ENCODE results near the gene ZMIZ1. TPM values are rescaled to one million over a fixed set of nuclear protein-coding genes. Genes with fewer than 3 reads are reported as not detected.
A peak's percentile ranks its signal among the peaks of the same experiment; 100 is the strongest.

The ZMIZ1 gene
- total RNA-seq, 1 experiment from 2014 or later, result 27.5 TPM

- DNase-seq (ENCODE audit: low spot score), result no peak
Observed at GRCh38 chr10:79096514-79096913, 27.7 kb downstream of the ZMIZ1 start.

- no peak for DNase-seq (ENCODE audit: low spot score)
Observed at GRCh38 chr10:79097021-79097872, 28.5 kb downstream of the ZMIZ1 start.

- DNase-seq (ENCODE audit: low spot score), result no peak
Observed at GRCh38 chr10:79098061-79098460, 29.3 kb downstream of the ZMIZ1 start.

GRCh38 chr10:79098596-79099015 lies 29.8 kb downstream of the ZMIZ1 start:
- no peak for DNase-seq (ENCODE audit: low spot score)

DNA sequence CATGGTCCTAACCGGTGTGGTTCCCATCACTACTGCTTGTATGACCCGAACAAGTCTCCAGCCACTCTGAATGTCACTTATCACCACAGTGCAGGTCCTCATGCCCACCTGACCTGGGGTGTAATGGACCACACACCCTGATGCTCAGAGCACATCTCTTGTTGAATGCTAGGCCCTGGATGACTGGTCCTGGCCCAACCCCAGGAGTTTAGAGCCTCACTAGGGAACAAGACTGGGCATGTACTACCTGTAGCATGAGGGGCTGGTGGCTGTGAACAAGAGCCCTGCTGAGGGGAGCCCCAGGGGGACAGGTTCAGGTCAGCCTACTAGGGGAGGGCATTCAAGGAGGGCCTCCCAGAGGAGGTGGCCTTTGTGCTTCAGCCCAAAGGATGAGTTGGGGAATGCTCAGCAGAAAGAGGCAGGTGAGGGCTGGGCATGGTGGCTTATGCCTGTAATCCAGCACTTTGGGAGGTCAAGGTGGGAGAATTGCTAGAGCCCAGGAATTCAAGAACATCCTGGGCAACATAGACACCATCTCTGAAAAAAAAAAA lies 31.2 kb downstream of the ZMIZ1 start:
- DNase-seq (ENCODE audit: low spot score), result no peak

- DNase-seq (ENCODE audit: low spot score), result no peak
Observed at GRCh38 chr10:79100771-79101170, 32.0 kb downstream of the ZMIZ1 start.

DNA sequence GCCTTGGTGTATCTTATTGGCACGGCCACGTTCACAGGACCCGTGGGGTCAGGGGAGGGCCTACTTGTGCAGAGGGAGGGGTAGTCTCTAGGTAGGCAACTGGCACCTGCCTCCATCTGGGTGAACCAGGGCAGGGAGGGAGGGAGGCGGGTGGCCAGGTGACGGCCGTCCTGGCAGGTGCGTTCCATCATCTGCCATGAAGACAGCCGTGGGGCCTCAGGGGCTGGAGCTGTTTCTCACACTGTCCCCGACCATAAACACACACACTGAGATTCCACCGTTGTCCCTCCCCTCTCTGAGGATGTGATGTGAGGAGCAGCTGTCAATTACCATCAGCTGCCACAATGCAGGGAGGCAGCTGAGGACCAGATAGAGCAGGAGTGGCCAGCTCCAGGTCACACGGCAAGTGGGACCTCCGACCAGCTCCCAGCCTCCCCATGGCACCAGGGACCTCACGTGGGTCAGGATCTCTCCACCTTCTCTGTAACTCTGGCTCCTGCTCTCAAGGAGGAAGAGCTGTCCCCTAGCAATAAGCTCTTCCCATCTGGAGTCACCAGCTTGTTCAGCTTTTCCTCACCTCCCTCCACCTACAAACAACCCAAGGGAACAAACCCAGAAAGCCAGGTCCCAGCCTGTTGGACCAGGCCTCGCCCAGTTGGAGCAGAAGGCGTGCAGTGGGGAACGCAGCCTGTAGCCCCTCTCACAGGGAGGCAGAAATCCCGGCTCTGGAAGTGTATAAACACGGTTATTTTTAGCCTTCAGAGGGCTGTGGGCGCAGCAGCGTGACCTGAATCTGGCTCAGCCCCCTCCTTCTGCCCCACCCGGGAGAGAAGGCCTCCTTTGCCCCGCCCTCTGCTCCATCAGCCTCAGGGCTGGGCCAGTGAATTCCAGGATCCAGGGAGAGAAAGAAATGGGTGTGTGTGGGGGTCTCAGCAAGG lies 33.1 kb downstream of the ZMIZ1 start:
- peak; percentile 36 for DNase-seq (ENCODE audit: low spot score)

- DNase-seq (ENCODE audit: low spot score), result no peak
Observed at GRCh38 chr10:79102498-79102874, 33.7 kb downstream of the ZMIZ1 start.

- DNase-seq (ENCODE audit: low spot score), result no peak
Observed at GRCh38 chr10:79103129-79103528, 34.4 kb downstream of the ZMIZ1 start.

DNA sequence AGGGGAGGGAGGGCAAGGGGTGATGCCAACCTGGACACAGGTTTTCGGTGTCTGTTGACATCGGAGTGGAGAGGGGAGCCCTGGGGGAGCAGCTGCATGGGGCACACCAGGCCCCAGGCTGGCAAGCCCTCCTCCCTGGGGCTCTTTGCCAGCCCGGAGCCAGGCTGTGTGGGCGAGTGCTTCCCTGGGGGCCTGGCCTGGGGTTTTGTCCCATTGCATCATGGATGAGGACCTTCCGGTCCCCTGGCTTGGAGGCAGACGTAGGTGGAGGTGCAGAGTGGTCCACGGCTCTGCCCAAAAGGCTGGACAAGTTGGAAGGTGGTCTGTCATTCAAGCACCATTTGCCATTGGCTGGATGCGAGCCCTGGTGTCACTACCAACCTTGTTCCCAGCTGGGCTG lies 34.8 kb downstream of the ZMIZ1 start:
- DNase-seq (ENCODE audit: low spot score), result no peak

- DNase-seq (ENCODE audit: low spot score), result no peak
Observed at GRCh38 chr10:79105150-79105739, 36.5 kb downstream of the ZMIZ1 start.

- DNase-seq (ENCODE audit: low spot score), result no peak
Observed at GRCh38 chr10:79105818-79106217, 37.1 kb downstream of the ZMIZ1 start.

GRCh38 chr10:79106256-79107050 lies 37.7 kb downstream of the ZMIZ1 start:
- DNase-seq (ENCODE audit: low spot score), result no peak

DNA sequence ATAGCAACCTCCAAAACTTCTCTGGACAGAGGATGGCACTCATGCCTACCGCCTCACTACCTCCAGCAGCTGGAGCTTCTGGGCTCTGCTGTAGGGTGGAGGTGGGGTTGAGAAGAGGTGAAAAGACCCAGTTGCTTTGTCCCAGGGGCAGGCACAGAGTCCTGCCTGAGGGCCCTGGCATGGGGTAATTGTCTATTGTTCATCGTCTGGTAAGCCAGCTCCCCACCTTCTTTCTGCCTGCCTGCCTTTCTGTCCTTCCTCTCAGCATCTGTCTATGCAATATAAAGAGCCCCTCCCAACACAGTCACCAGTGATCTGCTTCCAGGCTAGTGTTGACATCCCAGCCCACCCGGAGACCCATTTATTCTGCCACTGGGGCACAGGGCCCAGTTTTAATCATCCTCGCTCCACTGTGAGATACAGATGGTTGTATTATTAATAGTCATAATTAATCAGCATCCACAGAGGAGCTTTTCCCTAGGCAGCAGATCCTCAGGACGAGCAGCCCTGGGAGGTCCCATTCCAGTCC lies 39.0 kb downstream of the ZMIZ1 start:
- DNase-seq (ENCODE audit: low spot score), result no peak

DNA sequence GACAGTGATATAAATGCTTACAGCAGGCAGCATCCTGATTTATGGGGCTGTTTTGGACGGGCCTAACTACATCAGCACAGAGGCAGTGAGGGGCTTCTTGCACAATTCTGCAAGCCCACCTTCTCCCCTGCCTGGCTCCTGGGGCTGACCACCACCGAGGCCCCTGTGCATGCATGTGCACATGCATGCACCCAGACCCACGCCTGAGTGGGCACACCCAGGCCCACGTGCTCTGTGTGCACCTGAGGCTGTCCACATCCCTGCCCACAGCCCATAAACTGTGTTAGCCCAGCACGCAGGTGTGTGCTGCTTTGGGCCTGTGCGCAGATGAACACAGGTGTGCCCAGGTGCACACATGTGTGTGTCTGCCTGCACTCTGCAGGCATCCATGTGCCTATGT lies 40.0 kb downstream of the ZMIZ1 start:
- DNase-seq (ENCODE audit: low spot score), result no peak

GRCh38 chr10:79111427-79111826 lies 42.7 kb downstream of the ZMIZ1 start:
- DNase-seq (ENCODE audit: low spot score), result no peak

DNA sequence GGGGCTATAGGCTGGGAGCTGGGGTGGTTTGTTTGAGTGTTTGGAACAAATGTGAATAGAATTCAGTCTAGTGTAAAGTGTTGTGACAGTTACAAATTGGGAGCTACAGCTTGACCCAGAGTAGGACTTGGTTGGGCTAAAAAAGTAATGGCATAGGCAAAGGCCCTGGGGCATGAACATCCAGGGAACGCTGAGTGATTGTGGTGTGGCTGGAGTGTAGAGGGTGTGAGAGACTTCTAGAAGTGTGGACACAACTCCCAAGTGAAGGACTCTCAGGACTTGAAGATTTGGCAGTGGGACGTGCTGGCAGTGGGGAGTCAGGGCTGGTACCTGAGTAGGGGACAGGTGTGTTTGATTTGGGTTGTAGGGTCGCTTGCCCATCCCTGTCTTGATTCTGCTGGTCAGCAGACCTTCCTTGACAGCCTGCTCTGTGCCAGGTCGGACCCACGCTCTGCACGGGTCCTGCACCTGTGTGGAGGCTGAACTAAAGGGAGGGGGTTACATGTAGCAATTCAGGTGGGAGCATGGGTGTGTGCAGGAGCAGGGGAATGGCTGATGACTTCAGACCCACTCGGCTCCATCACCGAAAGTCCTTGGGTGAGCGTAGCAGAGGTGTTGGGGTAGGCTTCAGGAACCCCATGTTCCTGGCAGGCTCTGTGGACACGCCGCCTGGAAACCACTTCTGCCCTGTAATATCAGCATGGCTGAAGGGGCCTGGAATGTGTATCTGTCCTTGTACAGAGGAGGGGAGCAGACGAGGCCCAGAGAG lies 43.3 kb downstream of the ZMIZ1 start:
- DNase-seq (ENCODE audit: low spot score), result no peak

DNA sequence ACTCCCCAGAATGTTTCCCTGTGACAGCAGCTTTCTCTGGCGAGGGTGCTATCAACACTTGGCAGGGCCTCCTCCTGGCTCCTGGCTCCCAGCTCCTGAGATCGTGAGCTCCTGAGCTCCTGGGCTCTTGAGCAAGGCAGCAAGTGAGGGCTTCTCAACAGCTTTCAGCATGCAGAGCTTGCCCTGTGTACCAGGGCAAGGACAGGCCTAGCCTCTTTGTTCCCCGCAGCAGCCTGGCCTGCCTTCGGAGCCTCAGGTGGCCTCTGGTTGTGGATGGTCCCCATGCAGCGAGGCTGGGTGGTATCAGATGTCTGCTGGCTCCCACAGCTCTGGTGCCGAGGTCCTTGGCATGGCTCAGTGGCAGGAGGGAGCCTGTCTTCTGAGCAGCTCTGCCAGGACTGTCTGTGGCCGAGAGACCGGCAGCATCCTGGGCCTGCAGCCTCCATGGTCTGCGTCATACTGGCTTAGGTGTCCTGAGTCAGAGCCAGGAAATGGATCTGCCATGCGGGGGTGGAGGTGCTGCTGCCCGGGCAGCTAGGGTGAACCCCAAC lies 44.2 kb downstream of the ZMIZ1 start:
- no peak for DNase-seq (ENCODE audit: low spot score)

DNA sequence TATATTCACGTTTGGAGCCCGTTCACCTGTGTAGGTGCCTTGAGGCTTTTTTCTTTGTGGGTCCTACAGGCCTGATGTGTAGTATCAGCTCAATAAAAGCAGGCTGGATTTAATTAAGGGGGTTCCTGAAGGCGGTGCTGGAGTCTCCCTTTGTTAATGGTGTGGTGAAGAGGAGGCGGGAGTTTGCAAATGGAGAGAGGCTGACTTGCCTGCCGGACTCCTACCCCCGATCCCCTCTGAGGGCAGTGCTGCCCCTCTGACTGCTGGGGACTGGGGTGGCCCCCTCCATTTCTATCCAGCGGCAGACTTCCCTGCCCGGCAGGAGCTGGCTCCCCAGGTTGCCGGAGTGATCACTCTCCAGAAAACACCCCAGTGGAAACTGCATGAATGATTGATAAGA lies 45.1 kb downstream of the ZMIZ1 start:
- no peak for DNase-seq (ENCODE audit: low spot score)

GRCh38 chr10:79115302-79115701 lies 46.5 kb downstream of the ZMIZ1 start:
- no peak for DNase-seq (ENCODE audit: low spot score)

Data from HT-29 (cell line).